GM23338 (cell line): ENCODE data around the gene CNNM2. TPM values are rescaled to one million over a fixed set of nuclear protein-coding genes. Genes with fewer than 3 reads are reported as not detected.

Experiments used
- ATAC-seq: fragments of 200-7000 bp; cut with Tn5 transposase; 3 replicates; pipeline ENCODE4 v1.9.1; 2020
- DNase-seq: peaks from one replicate; pipeline ENCODE4 v3.0.0-alpha.2; 2015; ENCODE audit warnings: low spot score
- H2AFZ ChIP-seq: fragments of 200-600 bp; sonication (generic); 2 replicates; pipeline ENCODE4 v1.8.0; 2016; ENCODE audit warnings: antibody characterized with exemption, mild to moderate bottlenecking, moderate library complexity
- H3F3A ChIP-seq: fragments of 200-600 bp; sonication (generic); replicated peaks from 2 replicates; pipeline ENCODE4 v1.8.0; 2017; ENCODE audit warnings: antibody characterized with exemption, mixed run types, low read depth
- H3K27ac ChIP-seq: fragments of 200-600 bp; sonication (generic); 2 replicates; pipeline ENCODE4 v1.6.1; 2016; ENCODE audit warnings: low read depth
- H3K27me3 ChIP-seq: fragments of 200-600 bp; sonication (generic); 2 replicates; pipeline ENCODE4 v1.8.0; 2016; ENCODE audit warnings: mild to moderate bottlenecking, mixed run types, moderate library complexity; ENCODE audit not compliant: insufficient read depth
- H3K36me3 ChIP-seq: fragments of 200-600 bp; sonication (generic); 2 replicates; pipeline ENCODE4 v1.8.0; 2016; ENCODE audit warnings: mild to moderate bottlenecking; ENCODE audit not compliant: insufficient read depth
- H3K4me1 ChIP-seq: fragments of 200-600 bp; sonication (generic); 2 replicates; pipeline ENCODE4 v1.8.0; 2016; ENCODE audit warnings: mild to moderate bottlenecking, moderate library complexity; ENCODE audit not compliant: insufficient read depth
- H3K4me2 ChIP-seq: fragments of 200-600 bp; sonication (generic); 2 replicates; pipeline ENCODE4 v1.7.1; 2017; ENCODE audit warnings: mixed run types
- H3K4me3 ChIP-seq: fragments of 200-600 bp; sonication (generic); 2 replicates; pipeline ENCODE4 v1.6.1; 2016; ENCODE audit warnings: mixed run types
- H3K79me2 ChIP-seq: fragments of 200-600 bp; sonication (generic); replicated peaks from 2 replicates; pipeline ENCODE4 v1.8.0; 2017; ENCODE audit warnings: mild to moderate bottlenecking; ENCODE audit not compliant: insufficient read depth
- H3K9me2 ChIP-seq: fragments of 200-600 bp; sonication (generic); 2 replicates; pipeline ENCODE4 v1.8.0; 2017; ENCODE audit not compliant: insufficient read depth
- H4K20me1 ChIP-seq: fragments of 200-600 bp; sonication (generic); replicated peaks from 2 replicates; pipeline ENCODE4 v1.8.0; 2017; ENCODE audit warnings: mild to moderate bottlenecking; ENCODE audit not compliant: insufficient read depth
- H3K27ac Mint-ChIP-seq: 2 replicates; pipeline ENCODE4 v1.8.0; 2020; ENCODE audit warnings: inconsistent platforms, mild to moderate bottlenecking, moderate library complexity, mixed read lengths
- H3K27me3 Mint-ChIP-seq: 3 replicates; pipeline ENCODE4 v1.8.0; 2022; ENCODE audit warnings: low read depth, mild to moderate bottlenecking, moderate library complexity, mixed read lengths, inconsistent platforms; ENCODE audit not compliant: insufficient read depth, poor library complexity
- H3K36me3 Mint-ChIP-seq: 3 replicates; pipeline ENCODE4 v1.8.0; 2021; ENCODE audit warnings: low read depth, mild to moderate bottlenecking, inconsistent platforms, moderate library complexity, mixed read lengths
- H3K4me1 Mint-ChIP-seq: 3 replicates; pipeline ENCODE4 v1.8.0; 2020; ENCODE audit warnings: mild to moderate bottlenecking, inconsistent platforms, mixed read lengths
- H3K4me3 Mint-ChIP-seq: 3 replicates; pipeline ENCODE4 v1.8.0; 2021; ENCODE audit warnings: moderate library complexity, mild to moderate bottlenecking, inconsistent platforms, mixed read lengths
- H3K9me3 Mint-ChIP-seq: 3 replicates; pipeline ENCODE4 v1.8.0; 2020; ENCODE audit warnings: moderate library complexity, mild to moderate bottlenecking, inconsistent platforms, mixed read lengths
- CREB1 ChIP-seq: fragments of 250-450 bp; sonication (Bioruptor Pico); IDR thresholded peaks from 2 replicates; pipeline ENCODE4 v1.5.0; 2020; ENCODE audit warnings: low read depth, mild to moderate bottlenecking, moderate library complexity
- EZH2 ChIP-seq: fragments of 200-600 bp; sonication (generic); IDR thresholded peaks from one replicate; pipeline ENCODE4 v1.8.0; 2017; ENCODE audit warnings: antibody characterized with exemption, mild to moderate bottlenecking, low read depth; ENCODE audit not compliant: unreplicated experiment
- EZH2phosphoT487 ChIP-seq: fragments of 200-600 bp; sonication (generic); IDR thresholded peaks from one replicate; pipeline ENCODE4 v1.8.1; 2018; ENCODE audit warnings: antibody characterized with exemption; ENCODE audit not compliant: unreplicated experiment
- POLR2AphosphoS5 ChIP-seq: IDR thresholded peaks from 2 replicates; pipeline ENCODE4 v1.6.1; 2016; ENCODE audit warnings: antibody characterized with exemption, low read depth
- ZNF114 ChIP-seq: fragments of 250-450 bp; sonication (Bioruptor Pico); IDR thresholded peaks from 2 replicates; pipeline ENCODE4 v1.5.0; 2020; ENCODE audit warnings: mild to moderate bottlenecking, moderate library complexity
- polyA plus RNA-seq: library from polyadenylated mRNA; unstranded; fragments of >200 nt; fragmentation: Nextera tagmentation; extraction: Ambion mirVana; gene quantifications from 2 replicates; pipeline ENCODE4 v1.2.1, GENCODE V29; 2016
- total RNA-seq: library from RNA; depleted of rRNA; stranded (reverse); fragments of >200 nt; shearing (Covaris generic); gene quantifications from 2 replicates; pipeline ENCODE4 v1.2.3, GENCODE V29; 2014
- TF ChIP-seq, protein P1 (sequence below), 2 experiments: fragments of 200-600 bp in 1 of 2; sonication (generic) in 1 of 2; conservative IDR thresholded peaks; 2 replicates each; pipeline versions ENCODE4 v1.5.1 to v1.6.1; 2016 to 2017; ENCODE audit warnings: antibody characterized with exemption in 2 of 2, low read depth in 2 of 2, mild to moderate bottlenecking in 2 of 2, moderate library complexity in 1 of 2
- TF ChIP-seq, protein P2 (sequence below): IDR thresholded peaks from one replicate; pipeline ENCODE4 v1.6.1; 2018; ENCODE audit warnings: antibody characterized with exemption; ENCODE audit not compliant: unreplicated experiment
- TF ChIP-seq, protein P3 (sequence below): fragments of 250-450 bp; sonication (Bioruptor Pico); IDR thresholded peaks from 2 replicates; pipeline ENCODE4 v1.5.0; 2020; ENCODE audit warnings: mild to moderate bottlenecking, moderate library complexity

Gene CNNM2
- total and polyA plus RNA-seq, 2 experiments from 2014 or later = 4.5 to 31.3 TPM

DNA sequence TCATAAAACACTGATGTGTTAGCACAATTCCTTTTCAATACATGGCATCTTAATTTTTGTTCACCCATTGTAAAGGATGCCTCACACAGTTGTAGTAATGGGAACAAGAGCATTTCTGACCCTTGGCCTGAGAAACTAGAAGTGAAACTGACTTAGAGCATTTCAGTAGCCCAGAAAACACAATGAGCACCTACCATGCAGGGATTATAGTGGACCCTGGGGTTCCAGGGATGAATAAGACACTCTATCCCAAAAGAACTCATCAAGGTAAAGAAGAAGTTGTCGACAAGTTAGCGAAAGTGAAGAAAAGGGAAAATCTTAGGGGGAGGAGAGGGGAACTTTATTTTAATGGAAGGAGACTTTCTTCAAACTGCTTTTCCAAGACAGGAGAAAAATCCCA is 149.4 kb downstream of the CNNM2 start:
- H3K27me3 Mint-ChIP-seq = no peaks in the 10 kb centered on the region
- Histone ChIP-seq H3K27me3 (no peaks in the 10 kb centered on the region), H3K36me3 (no peaks in the 10 kb centered on the region), H3K4me1 (peaks cover 13% of the 10 kb centered on the region), H2AFZ (no peak overlapping the region), H3F3A (no peaks in the 10 kb centered on the region), H3K27ac (no peak overlapping the region), H3K79me2 (no peaks in the 10 kb centered on the region), H3K4me3 (no peak overlapping the region), H4K20me1 (peaks cover 4% of the 10 kb centered on the region; the same call in 1 of the 2 replicates), H3K4me2 (no peak overlapping the region), H3K9me2 (no peaks in the 10 kb centered on the region)
- H3K27ac Mint-ChIP-seq = no peak overlapping the region
- no peaks in the 10 kb centered on the region for H3K9me3 Mint-ChIP-seq
- TF ChIP-seq EZH2phosphoT487 (no peak), ZNF114 (no peak), EZH2 (no peak), POLR2AphosphoS5 (no peak), CREB1 (CRISPR knock-in tag) (no peak)
- TF ChIP-seq, protein P1, sequence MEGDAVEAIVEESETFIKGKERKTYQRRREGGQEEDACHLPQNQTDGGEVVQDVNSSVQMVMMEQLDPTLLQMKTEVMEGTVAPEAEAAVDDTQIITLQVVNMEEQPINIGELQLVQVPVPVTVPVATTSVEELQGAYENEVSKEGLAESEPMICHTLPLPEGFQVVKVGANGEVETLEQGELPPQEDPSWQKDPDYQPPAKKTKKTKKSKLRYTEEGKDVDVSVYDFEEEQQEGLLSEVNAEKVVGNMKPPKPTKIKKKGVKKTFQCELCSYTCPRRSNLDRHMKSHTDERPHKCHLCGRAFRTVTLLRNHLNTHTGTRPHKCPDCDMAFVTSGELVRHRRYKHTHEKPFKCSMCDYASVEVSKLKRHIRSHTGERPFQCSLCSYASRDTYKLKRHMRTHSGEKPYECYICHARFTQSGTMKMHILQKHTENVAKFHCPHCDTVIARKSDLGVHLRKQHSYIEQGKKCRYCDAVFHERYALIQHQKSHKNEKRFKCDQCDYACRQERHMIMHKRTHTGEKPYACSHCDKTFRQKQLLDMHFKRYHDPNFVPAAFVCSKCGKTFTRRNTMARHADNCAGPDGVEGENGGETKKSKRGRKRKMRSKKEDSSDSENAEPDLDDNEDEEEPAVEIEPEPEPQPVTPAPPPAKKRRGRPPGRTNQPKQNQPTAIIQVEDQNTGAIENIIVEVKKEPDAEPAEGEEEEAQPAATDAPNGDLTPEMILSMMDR (conservative IDR thresholded peaks at IDR 0.05; ENCODE audit: low read depth in 2 of 2) = no peak
- TF ChIP-seq, protein P2, sequence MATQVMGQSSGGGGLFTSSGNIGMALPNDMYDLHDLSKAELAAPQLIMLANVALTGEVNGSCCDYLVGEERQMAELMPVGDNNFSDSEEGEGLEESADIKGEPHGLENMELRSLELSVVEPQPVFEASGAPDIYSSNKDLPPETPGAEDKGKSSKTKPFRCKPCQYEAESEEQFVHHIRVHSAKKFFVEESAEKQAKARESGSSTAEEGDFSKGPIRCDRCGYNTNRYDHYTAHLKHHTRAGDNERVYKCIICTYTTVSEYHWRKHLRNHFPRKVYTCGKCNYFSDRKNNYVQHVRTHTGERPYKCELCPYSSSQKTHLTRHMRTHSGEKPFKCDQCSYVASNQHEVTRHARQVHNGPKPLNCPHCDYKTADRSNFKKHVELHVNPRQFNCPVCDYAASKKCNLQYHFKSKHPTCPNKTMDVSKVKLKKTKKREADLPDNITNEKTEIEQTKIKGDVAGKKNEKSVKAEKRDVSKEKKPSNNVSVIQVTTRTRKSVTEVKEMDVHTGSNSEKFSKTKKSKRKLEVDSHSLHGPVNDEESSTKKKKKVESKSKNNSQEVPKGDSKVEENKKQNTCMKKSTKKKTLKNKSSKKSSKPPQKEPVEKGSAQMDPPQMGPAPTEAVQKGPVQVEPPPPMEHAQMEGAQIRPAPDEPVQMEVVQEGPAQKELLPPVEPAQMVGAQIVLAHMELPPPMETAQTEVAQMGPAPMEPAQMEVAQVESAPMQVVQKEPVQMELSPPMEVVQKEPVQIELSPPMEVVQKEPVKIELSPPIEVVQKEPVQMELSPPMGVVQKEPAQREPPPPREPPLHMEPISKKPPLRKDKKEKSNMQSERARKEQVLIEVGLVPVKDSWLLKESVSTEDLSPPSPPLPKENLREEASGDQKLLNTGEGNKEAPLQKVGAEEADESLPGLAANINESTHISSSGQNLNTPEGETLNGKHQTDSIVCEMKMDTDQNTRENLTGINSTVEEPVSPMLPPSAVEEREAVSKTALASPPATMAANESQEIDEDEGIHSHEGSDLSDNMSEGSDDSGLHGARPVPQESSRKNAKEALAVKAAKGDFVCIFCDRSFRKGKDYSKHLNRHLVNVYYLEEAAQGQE = no peak
- TF ChIP-seq, protein P3, sequence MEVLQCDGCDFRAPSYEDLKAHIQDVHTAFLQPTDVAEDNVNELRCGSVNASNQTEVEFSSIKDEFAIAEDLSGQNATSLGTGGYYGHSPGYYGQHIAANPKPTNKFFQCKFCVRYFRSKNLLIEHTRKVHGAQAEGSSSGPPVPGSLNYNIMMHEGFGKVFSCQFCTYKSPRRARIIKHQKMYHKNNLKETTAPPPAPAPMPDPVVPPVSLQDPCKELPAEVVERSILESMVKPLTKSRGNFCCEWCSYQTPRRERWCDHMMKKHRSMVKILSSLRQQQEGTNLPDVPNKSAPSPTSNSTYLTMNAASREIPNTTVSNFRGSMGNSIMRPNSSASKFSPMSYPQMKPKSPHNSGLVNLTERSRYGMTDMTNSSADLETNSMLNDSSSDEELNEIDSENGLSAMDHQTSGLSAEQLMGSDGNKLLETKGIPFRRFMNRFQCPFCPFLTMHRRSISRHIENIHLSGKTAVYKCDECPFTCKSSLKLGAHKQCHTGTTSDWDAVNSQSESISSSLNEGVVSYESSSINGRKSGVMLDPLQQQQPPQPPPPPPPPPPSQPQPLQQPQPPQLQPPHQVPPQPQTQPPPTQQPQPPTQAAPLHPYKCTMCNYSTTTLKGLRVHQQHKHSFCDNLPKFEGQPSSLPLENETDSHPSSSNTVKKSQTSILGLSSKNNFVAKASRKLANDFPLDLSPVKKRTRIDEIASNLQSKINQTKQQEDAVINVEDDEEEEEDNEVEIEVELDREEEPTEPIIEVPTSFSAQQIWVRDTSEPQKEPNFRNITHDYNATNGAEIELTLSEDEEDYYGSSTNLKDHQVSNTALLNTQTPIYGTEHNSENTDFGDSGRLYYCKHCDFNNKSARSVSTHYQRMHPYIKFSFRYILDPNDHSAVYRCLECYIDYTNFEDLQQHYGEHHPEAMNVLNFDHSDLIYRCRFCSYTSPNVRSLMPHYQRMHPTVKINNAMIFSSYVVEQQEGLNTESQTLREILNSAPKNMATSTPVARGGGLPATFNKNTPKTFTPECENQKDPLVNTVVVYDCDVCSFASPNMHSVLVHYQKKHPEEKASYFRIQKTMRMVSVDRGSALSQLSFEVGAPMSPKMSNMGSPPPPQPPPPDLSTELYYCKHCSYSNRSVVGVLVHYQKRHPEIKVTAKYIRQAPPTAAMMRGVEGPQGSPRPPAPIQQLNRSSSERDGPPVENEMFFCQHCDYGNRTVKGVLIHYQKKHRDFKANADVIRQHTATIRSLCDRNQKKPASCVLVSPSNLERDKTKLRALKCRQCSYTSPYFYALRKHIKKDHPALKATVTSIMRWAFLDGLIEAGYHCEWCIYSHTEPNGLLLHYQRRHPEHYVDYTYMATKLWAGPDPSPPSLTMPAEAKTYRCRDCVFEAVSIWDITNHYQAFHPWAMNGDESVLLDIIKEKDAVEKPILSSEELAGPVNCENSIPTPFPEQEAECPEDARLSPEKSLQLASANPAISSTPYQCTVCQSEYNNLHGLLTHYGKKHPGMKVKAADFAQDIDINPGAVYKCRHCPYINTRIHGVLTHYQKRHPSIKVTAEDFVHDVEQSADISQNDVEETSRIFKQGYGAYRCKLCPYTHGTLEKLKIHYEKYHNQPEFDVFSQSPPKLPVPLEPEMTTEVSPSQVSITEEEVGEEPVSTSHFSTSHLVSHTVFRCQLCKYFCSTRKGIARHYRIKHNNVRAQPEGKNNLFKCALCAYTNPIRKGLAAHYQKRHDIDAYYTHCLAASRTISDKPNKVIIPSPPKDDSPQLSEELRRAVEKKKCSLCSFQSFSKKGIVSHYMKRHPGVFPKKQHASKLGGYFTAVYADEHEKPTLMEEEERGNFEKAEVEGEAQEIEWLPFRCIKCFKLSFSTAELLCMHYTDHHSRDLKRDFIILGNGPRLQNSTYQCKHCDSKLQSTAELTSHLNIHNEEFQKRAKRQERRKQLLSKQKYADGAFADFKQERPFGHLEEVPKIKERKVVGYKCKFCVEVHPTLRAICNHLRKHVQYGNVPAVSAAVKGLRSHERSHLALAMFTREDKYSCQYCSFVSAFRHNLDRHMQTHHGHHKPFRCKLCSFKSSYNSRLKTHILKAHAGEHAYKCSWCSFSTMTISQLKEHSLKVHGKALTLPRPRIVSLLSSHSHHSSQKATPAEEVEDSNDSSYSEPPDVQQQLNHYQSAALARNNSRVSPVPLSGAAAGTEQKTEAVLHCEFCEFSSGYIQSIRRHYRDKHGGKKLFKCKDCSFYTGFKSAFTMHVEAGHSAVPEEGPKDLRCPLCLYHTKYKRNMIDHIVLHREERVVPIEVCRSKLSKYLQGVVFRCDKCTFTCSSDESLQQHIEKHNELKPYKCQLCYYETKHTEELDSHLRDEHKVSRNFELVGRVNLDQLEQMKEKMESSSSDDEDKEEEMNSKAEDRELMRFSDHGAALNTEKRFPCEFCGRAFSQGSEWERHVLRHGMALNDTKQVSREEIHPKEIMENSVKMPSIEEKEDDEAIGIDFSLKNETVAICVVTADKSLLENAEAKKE (CRISPR knock-in tag) = no peak
- H3K4me1 Mint-ChIP-seq = peaks cover 9% of the 10 kb centered on the region
- DNase-seq (no peak), ATAC-seq (no peak)
- H3K36me3 Mint-ChIP-seq = no peaks in the 10 kb centered on the region
- no peak overlapping the region for H3K4me3 Mint-ChIP-seq
